K562 (cell line): Measurements from ENCODE around the gene PSPH. TPM values are rescaled to one million over a fixed set of nuclear protein-coding genes. Genes with fewer than 3 reads are reported as not detected.
"Not testable (repeated sequence)": the region's sequence is repeated elsewhere in the genome, so short reads cannot be mapped to it uniquely, and the experiment has no call there.

Experiments
- ATAC-seq: fragments of 200-7000 bp; cut with Tn5 transposase; 3 replicates; pipeline ENCODE4 v1.9.1; 2020; ENCODE audit warnings: moderate library complexity
- BruUV-seq: library from RNA; stranded (reverse); fragments of 400-500 nt; replicated peaks from 2 replicates; lab custom pipeline; 2021; lab: Mats Ljungman, UMichigan
- CTCF ChIA-PET: fragments of 300-600 bp; formaldehyde crosslinking; extraction: SDS; loops from one replicate; lab custom pipeline; 2021; ENCODE audit warnings: low intra/inter-chr PET ratio; lab: Yijun Ruan, JAX
- POLR2A ChIA-PET: fragments of 300-600, 350-650 bp; sonication (Branson Sonifier 250); formaldehyde crosslinking; extraction: SDS; loops from one replicate; lab custom pipeline; 2021; ENCODE audit warnings: antibody characterized with exemption, inconsistent platforms; lab: Yijun Ruan, JAX
- DNase-seq, 4 experiments: peaks; one replicate each; pipeline versions ENCODE4 v3.0.0 to v3.0.0-alpha.2; 2011 to 2018; ENCODE audit warnings: low spot score in 3 of 4, mixed read lengths in 3 of 4; ENCODE audit errors: extremely low read depth in 1 of 4
- FAIRE-seq: peaks from 2 replicates; lab custom pipeline; 2011; peaks lifted over from hg19 to GRCh38; lab: Jason Lieb, UNC
- H2AFZ ChIP-seq: 2 replicates; pipeline ENCODE4 v1.6.0; 2011; ENCODE audit warnings: low read depth, low read length, control low read depth, inconsistent platforms
- H3K27ac ChIP-seq: fragments of 200-600 bp; 3 replicates; pipeline ENCODE4 v1.8.0; 2011; ENCODE audit warnings: low read depth, mild to moderate bottlenecking, control low read depth, inconsistent platforms, low read length, moderate library complexity, mixed read lengths; ENCODE audit errors: extremely low read depth
- H3K27me3 ChIP-seq, 2 experiments: fragments of 300-600 bp in 1 of 2; 2 replicates in 1 of 2; 3 replicates in 1 of 2; pipeline versions ENCODE4 v1.6.0 to v1.8.0; 2011; ENCODE audit warnings: inconsistent platforms in 2 of 2, low read length in 2 of 2, mild to moderate bottlenecking in 1 of 2, mixed read lengths in 1 of 2, moderate library complexity in 1 of 2; ENCODE audit not compliant: control insufficient read depth in 2 of 2, insufficient read depth in 2 of 2
- H3K36me3 ChIP-seq: fragments of 300-600 bp; 3 replicates; pipeline ENCODE4 v1.8.0; 2011; ENCODE audit warnings: mild to moderate bottlenecking, low read length, inconsistent platforms; ENCODE audit not compliant: control insufficient read depth, insufficient read depth
- H3K4me1 ChIP-seq, 2 experiments: fragments of 200-600 bp in 1 of 2; replicated peaks in 1 of 2; 2 replicates in 1 of 2; 3 replicates in 1 of 2; pipeline versions ENCODE4 v1.5.1 to v1.8.0; 2011; ENCODE audit warnings: inconsistent platforms in 2 of 2, low read length in 2 of 2, mild to moderate bottlenecking in 1 of 2, mixed read lengths in 1 of 2, moderate library complexity in 1 of 2; ENCODE audit not compliant: control insufficient read depth in 2 of 2, insufficient read depth in 2 of 2
- H3K4me2 ChIP-seq: 2 replicates; pipeline ENCODE4 v1.6.1; 2011; ENCODE audit warnings: low read length, control low read depth, inconsistent platforms, mixed read lengths; ENCODE audit not compliant: insufficient read depth
- H3K4me3 ChIP-seq: fragments of 200-600 bp; sonication (generic), shearing (Covaris generic); 2 replicates; pipeline ENCODE4 v1.5.1; 2016; ENCODE audit warnings: control low read depth, inconsistent platforms
- H3K79me2 ChIP-seq: fragments of 200-600 bp; 3 replicates; pipeline ENCODE4 v1.8.0; 2011; ENCODE audit warnings: low read length, inconsistent platforms; ENCODE audit not compliant: control insufficient read depth, insufficient read depth
- H3K9ac ChIP-seq, 2 experiments: 2 replicates each; pipeline versions ENCODE4 v1.6.0 to v1.6.1; 2011; ENCODE audit warnings: low read depth in 2 of 2, low read length in 2 of 2, control low read depth in 1 of 2, inconsistent platforms in 1 of 2, mild to moderate bottlenecking in 1 of 2, mixed read lengths in 1 of 2; ENCODE audit not compliant: insufficient read depth in 1 of 2
- H3K9me1 ChIP-seq: one replicate; pipeline ENCODE4 v1.6.0; 2011; ENCODE audit warnings: inconsistent platforms, mild to moderate bottlenecking, low read length, moderate library complexity; ENCODE audit not compliant: control insufficient read depth, insufficient read depth
- H3K9me3 ChIP-seq: replicated peaks from 2 replicates; pipeline ENCODE4 v1.5.1; 2011; ENCODE audit warnings: low read depth, low read length, inconsistent platforms; ENCODE audit not compliant: control insufficient read depth, insufficient read depth
- H4K20me1 ChIP-seq: replicated peaks from 2 replicates; pipeline ENCODE4 v1.6.1; 2011; ENCODE audit warnings: low read length, inconsistent platforms, mixed read lengths; ENCODE audit not compliant: control insufficient read depth, insufficient read depth
- C11orf30 ChIP-seq: fragments of 450-650 bp; IDR thresholded peaks from 2 replicates; pipeline ENCODE4 v1.6.1; 2016; ENCODE audit warnings: low read depth, mild to moderate bottlenecking
- NFIC ChIP-seq: fragments of 450-650 bp; IDR thresholded peaks from 2 replicates; pipeline ENCODE4 v1.6.1; 2017; ENCODE audit warnings: mild to moderate bottlenecking, inconsistent platforms
- POLR2A ChIP-seq: fragments of 450-650 bp; conservative IDR thresholded peaks from 2 replicates; pipeline ENCODE4 v1.6.1; 2016
- POLR2B ChIP-seq: fragments of 450-650 bp; IDR thresholded peaks from 2 replicates; pipeline ENCODE4 v1.6.1; 2018; ENCODE audit warnings: low read depth; ENCODE audit not compliant: partially characterized antibody
- POLR2G ChIP-seq: fragments of 200-400 bp; formaldehyde crosslinking; IDR thresholded peaks from 2 replicates; pipeline ENCODE4 v1.6.1; 2017; ENCODE audit warnings: low read depth, mild to moderate bottlenecking, antibody characterized with exemption, low read length, moderate library complexity
- POLR2H ChIP-seq: IDR thresholded peaks from 2 replicates; pipeline ENCODE4 v1.6.1; 2016; ENCODE audit warnings: missing genetic modification characterization, low read depth, mild to moderate bottlenecking, control low read depth, missing compliant biosample characterization, moderate library complexity
- RBFOX2 ChIP-seq: fragments of 200-400 bp; formaldehyde crosslinking; IDR thresholded peaks from 2 replicates; pipeline ENCODE4 v1.6.1; 2017; ENCODE audit warnings: low read depth, mild to moderate bottlenecking, low read length, moderate library complexity
- RBM22 ChIP-seq: fragments of 200-400 bp; formaldehyde crosslinking; IDR thresholded peaks from 2 replicates; pipeline ENCODE4 v1.6.1; 2018; ENCODE audit warnings: low read length, low read depth; ENCODE audit not compliant: poor library complexity, severe bottlenecking
- SUPT5H ChIP-seq: fragments of 450-650 bp; IDR thresholded peaks from 2 replicates; pipeline ENCODE4 v1.6.1; 2016
- ZNF121 ChIP-seq: sonication (generic); formaldehyde crosslinking; conservative IDR thresholded peaks from 2 replicates; pipeline ENCODE4 v1.8.0; 2022; ENCODE audit warnings: missing genetic modification reagents
- ZNF316 ChIP-seq: fragments of 450-650 bp; IDR thresholded peaks from 2 replicates; pipeline ENCODE4 v1.6.1; 2016
- WGBS: fragments of 100-300 bp; shearing (Covaris generic); methylation state at CpG from one replicate; pipeline ENCODE4 v1.1.6; 2016; ENCODE audit warnings: low coverage, mixed read lengths; ENCODE audit not compliant: insufficient coverage; ENCODE audit errors: missing lambda C conversion rate; 5-methylcytosine and 5-hydroxymethylcytosine counted together
- in situ Hi-C: fragments of 300-500 bp; cut with MboI; formaldehyde crosslinking; loops from 4 replicates; pipeline ENCODE4 v1.15.0; 2018; ENCODE audit warnings: inconsistent platforms, mixed read lengths
- intact Hi-C: fragments of 100-400 bp; cut with micrococcal nuclease; formaldehyde crosslinking; loops from 2 replicates; pipeline ENCODE4 v1.14.2; 2022
- polyA plus RNA-seq, 8 experiments: library from polyadenylated mRNA; depleted of rRNA in 4 of 8; stranded (reverse) in 5 of 8; unstranded in 3 of 8; fragments of >200 nt; fragmentation: Nextera tagmentation in 2 of 8; fragmentation: Illumina TruSeq in 1 of 8; extraction: Ambion mirVana in 2 of 8; extraction: Trizol in 1 of 8; gene quantifications; 2 replicates each; pipeline versions ENCODE4 v1.2.1 to v1.2.3, GENCODE V29; 2011 to 2014; ENCODE audit warnings: inconsistent platforms in 1 of 8, missing spikeins in 1 of 8
- total RNA-seq, 7 experiments: library from RNA; depleted of rRNA in 6 of 7; stranded (reverse); fragments of >200 nt in 6 of 7; fragmentation: Illumina TruSeq in 2 of 7; extraction: Trizol in 2 of 7; gene quantifications; 2 replicates each; pipeline versions ENCODE4 v1.2.1 to v1.2.3, GENCODE V29; 2011 to 2021; ENCODE audit warnings: low replicate concordance in 1 of 7
- TF ChIP-seq, protein P1 (sequence below): fragments of 450-650 bp; formaldehyde crosslinking; conservative IDR thresholded peaks from 2 replicates; pipeline ENCODE4 v1.4.0; 2022; ENCODE audit warnings: mild to moderate bottlenecking, missing genetic modification characterization

PSPH gene
- total and polyA plus RNA-seq, 9 of the 15 experiments (the other 6 are each of a cell fraction or from before 2014, with no cell fraction given), result 6.3 to 46.8 (median 20.2) TPM

DNA sequence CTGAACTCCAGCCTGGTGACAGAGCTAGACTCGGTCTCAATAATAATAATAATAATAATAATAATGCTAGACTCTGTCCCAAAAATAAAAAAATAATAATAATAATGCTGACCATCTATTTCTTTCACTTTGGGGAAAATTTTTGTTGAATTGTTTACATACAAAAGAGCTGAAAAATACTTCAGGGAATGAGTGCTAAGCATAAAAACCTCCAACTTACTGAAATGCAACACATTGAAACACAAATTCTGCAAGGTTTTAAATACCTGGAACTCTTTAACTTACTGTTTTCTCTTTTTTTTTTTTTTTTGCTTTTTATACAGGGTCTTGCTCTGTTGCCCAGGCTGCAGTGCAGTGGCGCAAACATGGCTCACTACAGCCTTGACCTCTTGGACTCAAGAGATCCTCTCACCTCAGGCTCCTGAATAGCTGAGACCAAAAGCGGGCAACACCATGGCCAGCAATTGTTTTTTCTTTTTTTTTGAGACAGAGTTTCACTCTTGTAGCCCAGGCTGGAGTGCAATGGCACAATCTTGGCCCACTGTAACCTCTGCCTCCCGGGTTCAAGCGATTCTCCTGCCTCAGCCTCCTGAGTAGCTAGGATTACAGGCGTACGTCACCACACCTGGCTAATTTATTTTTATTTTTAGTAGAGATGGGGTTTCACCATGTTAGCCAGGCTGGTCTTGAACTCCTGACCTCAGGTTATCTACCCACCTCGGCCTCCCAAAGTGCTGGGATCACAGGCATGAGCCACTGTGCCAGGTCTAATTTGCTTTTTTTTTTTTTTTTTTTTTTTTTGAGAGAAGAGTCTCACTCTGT, 47.2 kb upstream of the PSPH start:
- FAIRE-seq, CTCF ChIA-PET, H4K20me1 ChIP-seq, in situ Hi-C loops, H3K4me3 ChIP-seq, intact Hi-C loops, H3K4me1 ChIP-seq, BruUV-seq, H3K27ac ChIP-seq, H3K9me3 ChIP-seq, H2AFZ ChIP-seq, H3K27me3 ChIP-seq, DNase-seq, H3K4me2 ChIP-seq, H3K9me1 ChIP-seq, H3K9ac ChIP-seq: not testable (repeated sequence)
- Histone ChIP-seq H3K79me2 (peaks cover 10% of the 10 kb centered on the region), H3K36me3 (peaks cover 43% of the 10 kb centered on the region)
- 63% methylated on average over 3 of the region's 8 CpGs for WGBS
- TF ChIP-seq C11orf30 (peak; percentile 39; the same call in 1 of the 2 replicates), NFIC (0 out of 2 replicates have a peak, but pooled peaks have one; percentile 4), RBM22 (peak; percentile 57), POLR2A (peak; percentile 65), POLR2H (tag) (0 out of 2 replicates have a peak, but pooled peaks have one; percentile 42), ZNF121 (CRISPR knock-in tag) (peak; percentile 91), POLR2G (peak; percentile 47), SUPT5H (peak; percentile 73; the same call in 1 of the 2 replicates), RBFOX2 (peak; percentile 62), ZNF316 (peak; percentile 51), POLR2B (peak; percentile 76)
- TF ChIP-seq, protein P1, sequence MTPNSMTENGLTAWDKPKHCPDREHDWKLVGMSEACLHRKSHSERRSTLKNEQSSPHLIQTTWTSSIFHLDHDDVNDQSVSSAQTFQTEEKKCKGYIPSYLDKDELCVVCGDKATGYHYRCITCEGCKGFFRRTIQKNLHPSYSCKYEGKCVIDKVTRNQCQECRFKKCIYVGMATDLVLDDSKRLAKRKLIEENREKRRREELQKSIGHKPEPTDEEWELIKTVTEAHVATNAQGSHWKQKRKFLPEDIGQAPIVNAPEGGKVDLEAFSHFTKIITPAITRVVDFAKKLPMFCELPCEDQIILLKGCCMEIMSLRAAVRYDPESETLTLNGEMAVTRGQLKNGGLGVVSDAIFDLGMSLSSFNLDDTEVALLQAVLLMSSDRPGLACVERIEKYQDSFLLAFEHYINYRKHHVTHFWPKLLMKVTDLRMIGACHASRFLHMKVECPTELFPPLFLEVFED, result peak; percentile 75; the same call in 1 of the 2 replicates
- POLR2A ChIA-PET, result interaction anchor here (0.6 to 3.7 kb wide), 4 partner anchors 8 to 83 kb away, joined by 3 to 12 read pairs (median 4); partner anchors contain the start of gene CHCHD2
- peak; percentile 28 for ATAC-seq
